ENCODE data around the gene SORCS3.

DNA sequence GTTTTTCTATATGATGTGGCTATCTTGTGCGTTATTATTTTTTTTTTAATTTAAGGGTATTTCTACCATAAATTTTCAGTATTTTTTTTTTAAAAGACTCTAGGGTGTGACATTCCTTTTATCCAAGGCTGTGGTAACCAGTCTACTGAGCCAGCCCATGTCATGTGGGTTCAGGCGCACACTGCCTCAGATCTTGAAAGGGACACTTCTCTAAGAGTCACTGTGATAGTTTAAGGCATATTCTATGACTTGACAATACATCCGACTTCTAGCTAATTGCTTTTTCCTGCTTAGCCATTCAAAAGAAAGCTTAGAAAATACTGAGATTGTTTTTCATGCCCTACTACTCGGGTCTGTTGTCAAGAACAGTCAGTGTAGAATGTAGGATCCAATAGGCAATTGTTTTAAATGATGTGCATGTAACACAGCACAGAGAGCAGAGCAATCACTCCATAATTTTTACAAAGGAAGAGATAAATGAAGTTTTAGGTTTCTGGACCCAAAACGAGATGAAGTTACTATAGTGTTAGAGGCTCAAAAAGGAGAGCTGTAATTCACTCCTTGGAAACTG is 263.7 kb downstream of the SORCS3 start:
- TF ChIP-seq, protein P1, sequence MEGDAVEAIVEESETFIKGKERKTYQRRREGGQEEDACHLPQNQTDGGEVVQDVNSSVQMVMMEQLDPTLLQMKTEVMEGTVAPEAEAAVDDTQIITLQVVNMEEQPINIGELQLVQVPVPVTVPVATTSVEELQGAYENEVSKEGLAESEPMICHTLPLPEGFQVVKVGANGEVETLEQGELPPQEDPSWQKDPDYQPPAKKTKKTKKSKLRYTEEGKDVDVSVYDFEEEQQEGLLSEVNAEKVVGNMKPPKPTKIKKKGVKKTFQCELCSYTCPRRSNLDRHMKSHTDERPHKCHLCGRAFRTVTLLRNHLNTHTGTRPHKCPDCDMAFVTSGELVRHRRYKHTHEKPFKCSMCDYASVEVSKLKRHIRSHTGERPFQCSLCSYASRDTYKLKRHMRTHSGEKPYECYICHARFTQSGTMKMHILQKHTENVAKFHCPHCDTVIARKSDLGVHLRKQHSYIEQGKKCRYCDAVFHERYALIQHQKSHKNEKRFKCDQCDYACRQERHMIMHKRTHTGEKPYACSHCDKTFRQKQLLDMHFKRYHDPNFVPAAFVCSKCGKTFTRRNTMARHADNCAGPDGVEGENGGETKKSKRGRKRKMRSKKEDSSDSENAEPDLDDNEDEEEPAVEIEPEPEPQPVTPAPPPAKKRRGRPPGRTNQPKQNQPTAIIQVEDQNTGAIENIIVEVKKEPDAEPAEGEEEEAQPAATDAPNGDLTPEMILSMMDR (IDR thresholded peaks at IDR 0.05), result no peak
- TF ChIP-seq ZFX (IDR thresholded peaks at IDR 0.05; ENCODE audit: borderline replicate concordance), result no peak
